Suprapubic skin (tissue), 4 donors: Measurements from ENCODE around the gene PDE6B. TPM values are rescaled to one million over a fixed set of nuclear protein-coding genes. Genes with fewer than 3 reads are reported as not detected.

Source experiments
- DNase-seq, 2 donors: peaks; one replicate each; pipeline ENCODE4 v3.0.0-alpha.2; 2019; ENCODE audit warnings: low spot score in 2 of 2
- H3K27ac ChIP-seq: fragments of 200-600 bp; sonication (generic); one replicate; pipeline ENCODE4 v1.5.1; 2019
- H3K27me3 ChIP-seq: fragments of 200-600 bp; sonication (generic); one replicate; pipeline ENCODE4 v1.5.1; 2019
- H3K36me3 ChIP-seq: fragments of 200-600 bp; sonication (generic); one replicate; pipeline ENCODE4 v1.5.1; 2019
- H3K4me1 ChIP-seq: fragments of 200-600 bp; sonication (generic); one replicate; pipeline ENCODE4 v1.5.1; 2019
- H3K4me3 ChIP-seq: fragments of 200-600 bp; sonication (generic); one replicate; pipeline ENCODE4 v1.5.1; 2019; ENCODE audit warnings: mild to moderate bottlenecking
- H3K9me3 ChIP-seq: fragments of 200-600 bp; sonication (generic); one replicate; pipeline ENCODE4 v1.5.1; 2019
- EP300 ChIP-seq: sonication (generic); formaldehyde crosslinking; IDR thresholded peaks from one replicate; pipeline ENCODE4 v1.6.1; 2017; ENCODE audit warnings: antibody characterized with exemption
- POLR2A ChIP-seq, 2 donors: fragments of 450-650 bp; IDR thresholded peaks; one replicate each; pipeline ENCODE4 v1.6.1; 2017; ENCODE audit warnings: antibody characterized with exemption in 2 of 2, mild to moderate bottlenecking in 2 of 2, moderate library complexity in 2 of 2
- POLR2AphosphoS5 ChIP-seq, 3 donors: sonication (generic); formaldehyde crosslinking; IDR thresholded peaks; one replicate each; pipeline ENCODE4 v1.6.1; 2017; ENCODE audit warnings: antibody characterized with exemption in 3 of 3
- WGBS: methylation state at CpG from one replicate; pipeline ENCODE4 v1.1.5; 2018; 5-methylcytosine and 5-hydroxymethylcytosine counted together
- total RNA-seq, 4 donors: library from RNA; depleted of rRNA; stranded (reverse); fragments of >200 nt; gene quantifications; one replicate each; pipeline ENCODE4 v1.1.0, GENCODE V29; 2016
- TF ChIP-seq, protein P1 (sequence below), 2 donors: fragments of 200-600 bp in 1 of 2; fragments of 450-650 bp in 1 of 2; sonication (generic) in 1 of 2; IDR thresholded peaks; one replicate each; pipeline ENCODE4 v1.5.1; 2016 to 2019; ENCODE audit warnings: antibody characterized with exemption in 2 of 2, mild to moderate bottlenecking in 1 of 2, moderate library complexity in 1 of 2

The PDE6B gene
- total RNA-seq, 4 donors from 2014 or later = 0.95 to 9.5 TPM; not detected in 2

DNA sequence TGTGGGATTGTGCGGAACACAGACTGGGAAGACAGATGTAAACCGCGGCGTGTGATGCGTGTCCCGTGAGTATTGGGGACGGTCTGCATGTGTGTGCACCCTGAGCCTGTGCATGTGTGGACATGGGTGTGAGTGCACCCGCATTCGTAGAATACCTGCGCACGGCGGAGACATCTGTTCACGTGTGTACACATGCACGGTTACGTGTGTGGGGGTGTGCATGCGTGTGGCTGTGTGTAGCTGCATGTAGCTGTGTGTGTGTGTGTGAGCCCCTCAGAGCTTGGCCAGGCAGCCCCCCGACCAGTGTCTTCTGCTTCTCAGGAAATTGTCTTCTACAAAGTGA is 29.1 kb downstream of the PDE6B start:
- peaks cover 41% of the 10 kb centered on the region for H3K27me3 ChIP-seq
- DNase-seq = peak in 1 of 2 donors; percentile 32
- 88% methylated on average over 12 of the region's 17 CpGs for WGBS
- H3K36me3 ChIP-seq = no peaks in the 10 kb centered on the region
- peaks cover 9% of the 10 kb centered on the region for H3K4me1 ChIP-seq
- H3K4me3 ChIP-seq = no peak overlapping the region
- no peaks in the 10 kb centered on the region for H3K9me3 ChIP-seq
- TF ChIP-seq POLR2AphosphoS5 (IDR thresholded peaks at IDR 0.05) (no peak), POLR2A (IDR thresholded peaks at IDR 0.05) (no peak), EP300 (no peak)
- TF ChIP-seq, protein P1, sequence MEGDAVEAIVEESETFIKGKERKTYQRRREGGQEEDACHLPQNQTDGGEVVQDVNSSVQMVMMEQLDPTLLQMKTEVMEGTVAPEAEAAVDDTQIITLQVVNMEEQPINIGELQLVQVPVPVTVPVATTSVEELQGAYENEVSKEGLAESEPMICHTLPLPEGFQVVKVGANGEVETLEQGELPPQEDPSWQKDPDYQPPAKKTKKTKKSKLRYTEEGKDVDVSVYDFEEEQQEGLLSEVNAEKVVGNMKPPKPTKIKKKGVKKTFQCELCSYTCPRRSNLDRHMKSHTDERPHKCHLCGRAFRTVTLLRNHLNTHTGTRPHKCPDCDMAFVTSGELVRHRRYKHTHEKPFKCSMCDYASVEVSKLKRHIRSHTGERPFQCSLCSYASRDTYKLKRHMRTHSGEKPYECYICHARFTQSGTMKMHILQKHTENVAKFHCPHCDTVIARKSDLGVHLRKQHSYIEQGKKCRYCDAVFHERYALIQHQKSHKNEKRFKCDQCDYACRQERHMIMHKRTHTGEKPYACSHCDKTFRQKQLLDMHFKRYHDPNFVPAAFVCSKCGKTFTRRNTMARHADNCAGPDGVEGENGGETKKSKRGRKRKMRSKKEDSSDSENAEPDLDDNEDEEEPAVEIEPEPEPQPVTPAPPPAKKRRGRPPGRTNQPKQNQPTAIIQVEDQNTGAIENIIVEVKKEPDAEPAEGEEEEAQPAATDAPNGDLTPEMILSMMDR (IDR thresholded peaks at IDR 0.05) = no peak
- H3K27ac ChIP-seq = no peak overlapping the region

- TF ChIP-seq, protein P1 (IDR thresholded peaks at IDR 0.05) = no peak
- TF ChIP-seq POLR2AphosphoS5 (IDR thresholded peaks at IDR 0.05) = no peak
- TF ChIP-seq POLR2A (IDR thresholded peaks at IDR 0.05) = no peak
- TF ChIP-seq EP300 = no peak
- peak in 1 of 2 donors; percentile 54 for DNase-seq
- Histone ChIP-seq H3K9me3 (no peaks in the 10 kb centered on the region), H3K4me3 (no peak overlapping the region), H3K27ac (no peak overlapping the region), H3K27me3 (peaks cover 36% of the 10 kb centered on the region), H3K36me3 (no peaks in the 10 kb centered on the region), H3K4me1 (peaks cover 9% of the 10 kb centered on the region)
- 66% methylated on average over 11 of the region's 17 CpGs for WGBS
Measured at GRCh38 chr4:654871-655463, 29.6 kb downstream of the PDE6B start.

GRCh38 chr4:655464-656151 is 30.2 kb downstream of the PDE6B start:
- no peak overlapping the region for H3K4me3 ChIP-seq
- H3K4me1 ChIP-seq = peaks cover 9% of the 10 kb centered on the region
- WGBS = 74% methylated on average over 19 of the region's 26 CpGs
- peaks cover 30% of the 10 kb centered on the region for H3K27me3 ChIP-seq
- DNase-seq = peak in 1 of 2 donors; percentile 54
- no peak overlapping the region for H3K27ac ChIP-seq
- no peaks in the 10 kb centered on the region for H3K9me3 ChIP-seq
- no peak for TF ChIP-seq POLR2A (IDR thresholded peaks at IDR 0.05)
- TF ChIP-seq, protein P1 (IDR thresholded peaks at IDR 0.05) = no peak
- no peak for TF ChIP-seq POLR2AphosphoS5 (IDR thresholded peaks at IDR 0.05)
- TF ChIP-seq EP300 = no peak
- H3K36me3 ChIP-seq = no peaks in the 10 kb centered on the region

DNA sequence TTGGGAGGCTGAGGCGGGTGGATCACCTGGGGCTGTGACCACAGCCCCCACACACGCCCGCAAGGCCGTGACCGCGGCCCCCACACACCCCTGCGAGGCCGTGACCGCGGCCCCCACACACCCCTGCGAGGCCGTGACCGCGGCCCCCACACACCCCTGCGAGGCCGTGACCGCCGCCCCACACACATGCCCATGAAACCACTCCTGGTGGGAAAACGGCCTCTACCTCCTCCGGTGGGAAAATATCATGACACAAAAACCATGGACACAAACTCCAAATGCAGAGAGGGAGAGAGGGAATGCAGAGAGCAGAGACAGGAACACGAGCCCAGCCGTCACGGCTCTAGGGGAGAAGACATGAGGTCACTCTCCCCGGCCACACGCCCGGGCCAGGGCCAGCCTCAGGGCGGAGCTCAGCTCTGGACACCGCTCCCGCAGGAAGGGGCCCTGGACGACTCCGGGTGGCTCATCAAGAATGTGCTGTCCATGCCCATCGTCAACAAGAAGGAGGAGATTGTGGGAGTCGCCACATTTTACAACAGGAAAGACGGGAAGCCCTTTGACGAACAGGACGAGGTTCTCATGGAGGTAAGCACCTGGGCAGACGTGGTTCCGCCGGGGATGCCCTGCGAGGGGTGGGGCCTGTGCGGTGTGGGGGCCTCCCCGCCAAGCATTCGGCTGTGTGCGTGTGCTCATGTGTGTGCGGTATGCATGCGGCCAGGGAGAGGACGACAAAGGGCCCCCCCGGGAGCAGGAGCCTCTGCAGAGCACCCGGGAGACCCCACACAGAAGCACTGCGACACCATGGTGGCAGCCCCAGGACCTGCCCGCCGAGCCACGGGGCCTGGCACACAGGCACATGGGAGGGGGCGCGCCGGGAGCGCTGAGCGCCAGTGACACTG is 31.3 kb downstream of the PDE6B start:
- Histone ChIP-seq H3K36me3 (no peaks in the 10 kb centered on the region), H3K27me3 (peaks cover 19% of the 10 kb centered on the region), H3K27ac (no peak overlapping the region), H3K9me3 (no peaks in the 10 kb centered on the region), H3K4me3 (no peak overlapping the region), H3K4me1 (peaks cover 1% of the 10 kb centered on the region)
- TF ChIP-seq POLR2A (IDR thresholded peaks at IDR 0.05) (no peak), EP300 (no peak), POLR2AphosphoS5 (IDR thresholded peaks at IDR 0.05) (no peak)
- TF ChIP-seq, protein P1 (IDR thresholded peaks at IDR 0.05) = no peak
- WGBS = 68% methylated on average over 48 of the region's 58 CpGs
- DNase-seq = peak in 1 of 2 donors; percentile 48
